Coronary artery (tissue), 2 donors: ENCODE measurements around the gene PCDHGC3.
A peak's percentile ranks its signal among the peaks of the same experiment; 100 is the strongest.

Source experiments
- DNase-seq: peaks from one replicate; pipeline ENCODE4 v3.0.0-alpha.2; 2017; ENCODE audit warnings: low spot score
- H3K27ac ChIP-seq, 2 donors: fragments of 200-600 bp; sonication (generic); one replicate each; pipeline ENCODE4 v1.5.1; 2016 to 2019
- H3K4me3 ChIP-seq: fragments of 200-600 bp; sonication (generic); 2 replicates; pipeline ENCODE4 v1.5.1; 2016; ENCODE audit warnings: mild to moderate bottlenecking, moderate library complexity
- TF ChIP-seq, protein P1 (sequence below): fragments of 200-600 bp; sonication (generic); IDR thresholded peaks from one replicate; pipeline ENCODE4 v1.5.1; 2019; ENCODE audit warnings: antibody characterized with exemption

The PCDHGC3 gene

GRCh38 chr5:141522301-141522700, 46.5 kb downstream of the PCDHGC3 start:
- DNase-seq = no peak
- Histone ChIP-seq H3K27ac (peak overlapping the region; percentile 67 to 70), H3K4me3 (no peak overlapping the region)
- TF ChIP-seq, protein P1, sequence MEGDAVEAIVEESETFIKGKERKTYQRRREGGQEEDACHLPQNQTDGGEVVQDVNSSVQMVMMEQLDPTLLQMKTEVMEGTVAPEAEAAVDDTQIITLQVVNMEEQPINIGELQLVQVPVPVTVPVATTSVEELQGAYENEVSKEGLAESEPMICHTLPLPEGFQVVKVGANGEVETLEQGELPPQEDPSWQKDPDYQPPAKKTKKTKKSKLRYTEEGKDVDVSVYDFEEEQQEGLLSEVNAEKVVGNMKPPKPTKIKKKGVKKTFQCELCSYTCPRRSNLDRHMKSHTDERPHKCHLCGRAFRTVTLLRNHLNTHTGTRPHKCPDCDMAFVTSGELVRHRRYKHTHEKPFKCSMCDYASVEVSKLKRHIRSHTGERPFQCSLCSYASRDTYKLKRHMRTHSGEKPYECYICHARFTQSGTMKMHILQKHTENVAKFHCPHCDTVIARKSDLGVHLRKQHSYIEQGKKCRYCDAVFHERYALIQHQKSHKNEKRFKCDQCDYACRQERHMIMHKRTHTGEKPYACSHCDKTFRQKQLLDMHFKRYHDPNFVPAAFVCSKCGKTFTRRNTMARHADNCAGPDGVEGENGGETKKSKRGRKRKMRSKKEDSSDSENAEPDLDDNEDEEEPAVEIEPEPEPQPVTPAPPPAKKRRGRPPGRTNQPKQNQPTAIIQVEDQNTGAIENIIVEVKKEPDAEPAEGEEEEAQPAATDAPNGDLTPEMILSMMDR = no peak

- H3K27ac ChIP-seq = peak overlapping the region in 1 of 2 donors; percentile 74
- TF ChIP-seq, protein P1 = no peak
- no peak for DNase-seq
- no peak overlapping the region for H3K4me3 ChIP-seq
These were observed 48.2 kb downstream of the PCDHGC3 start for GRCh38 chr5:141523991-141524390.

DNA sequence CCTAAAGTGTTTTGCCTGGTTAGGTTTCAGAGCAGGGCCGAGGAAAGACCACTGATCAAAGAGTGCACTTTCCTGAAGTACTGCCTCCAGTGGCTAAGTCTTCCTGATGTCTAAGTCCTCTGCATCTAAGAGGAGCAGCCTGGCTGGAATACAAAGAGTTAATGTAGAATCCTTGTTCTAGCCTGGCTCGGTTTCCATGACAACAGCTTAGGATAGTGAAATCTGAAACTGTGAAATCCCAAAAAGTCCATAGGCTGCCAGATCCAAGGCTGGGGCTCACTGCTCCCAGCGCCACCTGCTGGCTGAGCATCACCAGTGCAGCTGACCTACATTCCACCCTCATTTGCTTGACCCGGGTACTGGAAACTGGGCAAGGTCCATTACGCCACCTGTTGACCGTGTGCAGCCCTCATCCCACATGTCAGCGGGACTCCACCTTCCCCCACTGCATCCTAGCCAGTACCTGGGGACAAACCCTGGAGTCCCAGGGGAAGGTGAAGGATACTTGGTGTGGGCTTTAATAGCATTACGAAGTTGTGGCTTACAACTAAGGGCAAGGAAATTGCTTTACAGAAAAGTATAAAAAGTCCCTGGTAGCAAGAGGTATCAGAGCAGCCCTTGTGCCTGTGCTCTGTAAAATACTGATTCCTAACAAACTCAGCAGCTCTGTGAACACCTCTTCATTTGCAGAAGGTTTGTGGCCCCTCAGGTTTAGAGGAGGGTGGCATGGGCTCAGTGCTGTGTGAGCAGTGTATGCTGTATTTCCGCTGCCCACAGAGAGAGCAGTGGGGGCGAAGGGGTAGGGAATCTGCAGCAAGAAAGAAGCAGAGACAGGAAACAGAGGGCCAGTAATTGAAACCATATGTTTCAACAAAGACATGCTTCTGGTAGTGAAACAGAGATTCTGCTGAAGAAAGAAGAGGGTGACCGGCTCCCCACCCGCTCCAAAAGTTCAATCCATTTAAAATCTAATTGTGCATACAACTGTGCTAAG, 49.1 kb downstream of the PCDHGC3 start:
- H3K4me3 ChIP-seq = no peak overlapping the region

DNA sequence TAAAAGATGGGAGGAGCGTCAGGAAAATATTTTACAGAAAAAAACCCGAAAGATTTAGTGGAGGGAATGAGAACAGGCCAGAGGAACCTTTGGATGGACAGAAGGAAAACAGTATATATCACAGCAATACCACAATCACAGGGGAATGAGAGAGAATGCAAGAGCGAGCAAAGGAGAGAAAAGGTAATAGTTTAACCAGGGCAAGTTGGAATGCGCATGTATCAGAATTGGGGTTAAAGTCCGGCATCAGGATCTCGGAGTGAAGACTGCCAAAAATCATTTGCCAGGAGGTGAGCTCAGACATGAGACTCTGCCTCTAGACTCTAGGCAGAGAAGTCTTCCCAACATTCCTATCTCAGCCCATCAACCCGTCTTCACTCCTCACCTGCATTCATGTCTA, 49.9 kb downstream of the PCDHGC3 start:
- peak overlapping the region in 1 of 2 donors; percentile 74 for H3K27ac ChIP-seq
- H3K4me3 ChIP-seq = no peak overlapping the region
- TF ChIP-seq, protein P1 = no peak
- no peak for DNase-seq

More for the DNA sequence above, 49.1 kb downstream of the PCDHGC3 start:
- TF ChIP-seq, protein P1 = peak; percentile 94
- H3K27ac ChIP-seq = peak overlapping the region; percentile 25 to 74
- peak; percentile 94 for DNase-seq

- TF ChIP-seq, protein P1 = no peak
- Histone ChIP-seq H3K27ac (peak overlapping the region in 1 of 2 donors; percentile 85), H3K4me3 (no peak overlapping the region)
- no peak for DNase-seq
These were observed 51.7 kb downstream of the PCDHGC3 start for GRCh38 chr5:141527426-141527825.
